GM12874 (cell line): ENCODE measurements around the gene EPDR1.

Experiments used
- CTCF ChIP-seq: IDR thresholded peaks from 2 replicates; pipeline ENCODE4 v1.5.1; 2011; ENCODE audit warnings: low read depth, mild to moderate bottlenecking, control low read depth, low read length, moderate library complexity; ENCODE audit not compliant: insufficient read depth

The EPDR1 gene

GRCh38 chr7:37947138-37947940 lies 26.9 kb downstream of the EPDR1 start:
- no peak for TF ChIP-seq CTCF

- TF ChIP-seq CTCF, result no peak
Measured at GRCh38 chr7:37947941-37948210, 27.4 kb downstream of the EPDR1 start.

DNA sequence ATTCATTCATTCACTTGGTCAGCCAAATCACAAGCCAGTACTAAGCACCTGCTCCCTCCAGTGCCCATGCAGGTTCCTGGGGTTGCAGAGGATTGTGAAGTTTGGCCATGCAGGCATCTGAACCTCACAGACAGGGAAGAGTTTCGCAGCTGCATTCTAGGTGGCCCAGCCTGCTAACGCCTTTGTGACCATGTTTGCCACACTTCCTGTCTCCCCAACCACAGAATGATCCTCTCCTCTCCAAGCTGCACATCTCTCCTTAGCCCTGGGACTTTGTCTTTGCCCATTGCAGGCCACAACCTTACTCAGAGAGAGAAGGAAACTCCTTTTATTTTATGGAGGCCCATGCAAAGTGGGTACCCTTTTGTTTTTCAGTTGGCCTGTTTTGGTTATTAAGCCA lies 31.8 kb downstream of the EPDR1 start:
- no peak for TF ChIP-seq CTCF

GRCh38 chr7:37956791-37957190 lies 36.4 kb downstream of the EPDR1 start:
- TF ChIP-seq CTCF, result no peak

DNA sequence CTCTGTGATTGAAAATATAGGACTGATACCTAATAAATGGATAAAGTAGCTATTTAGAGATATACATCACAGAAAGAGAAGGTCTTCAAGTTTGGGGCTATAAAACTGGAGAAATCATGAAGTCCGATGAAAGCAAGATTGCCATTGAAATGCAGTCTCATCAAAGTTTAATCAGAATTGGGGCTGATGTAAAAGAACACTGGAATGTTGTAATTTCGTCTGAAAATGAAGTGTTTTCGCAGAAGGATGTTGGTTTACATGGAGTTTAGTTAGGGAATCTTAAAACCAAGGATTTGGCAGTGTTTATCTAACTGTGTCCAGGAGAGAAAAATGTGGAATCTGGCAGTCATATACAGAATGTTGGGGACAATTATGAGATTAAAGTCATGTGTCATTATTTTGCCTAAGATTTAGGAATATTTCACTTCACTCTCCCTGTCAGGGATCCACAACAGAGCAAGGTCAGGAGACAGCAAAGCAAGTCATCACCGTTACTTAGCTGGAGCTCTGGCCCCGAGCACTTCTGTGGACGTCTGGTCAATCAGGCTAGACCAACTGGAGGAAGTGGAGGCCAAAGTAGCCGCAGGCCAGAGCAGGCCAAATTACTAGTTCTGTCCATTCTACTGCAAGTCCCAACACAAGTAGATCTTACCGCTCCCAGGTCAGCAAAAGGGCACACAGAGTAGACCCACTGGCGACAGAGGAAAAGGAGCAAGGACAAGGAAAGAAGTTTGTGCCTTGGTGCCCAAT lies 37.0 kb downstream of the EPDR1 start:
- no peak for TF ChIP-seq CTCF

GRCh38 chr7:37960483-37960882 lies 40.0 kb downstream of the EPDR1 start:
- TF ChIP-seq CTCF, result no peak

GRCh38 chr7:37961251-37961650 lies 40.8 kb downstream of the EPDR1 start:
- no peak for TF ChIP-seq CTCF
